GM23338 (cell line): ENCODE results near the gene MEGF6. TPM values are rescaled to one million over a fixed set of nuclear protein-coding genes. Genes with fewer than 3 reads are reported as not detected.

Experiments used
- ATAC-seq: fragments of 200-7000 bp; cut with Tn5 transposase; 3 replicates; pipeline ENCODE4 v1.9.1; 2020
- DNase-seq: peaks from one replicate; pipeline ENCODE4 v3.0.0-alpha.2; 2015; ENCODE audit warnings: low spot score
- H2AFZ ChIP-seq: fragments of 200-600 bp; sonication (generic); 2 replicates; pipeline ENCODE4 v1.8.0; 2016; ENCODE audit warnings: antibody characterized with exemption, mild to moderate bottlenecking, moderate library complexity
- H3F3A ChIP-seq: fragments of 200-600 bp; sonication (generic); replicated peaks from 2 replicates; pipeline ENCODE4 v1.8.0; 2017; ENCODE audit warnings: antibody characterized with exemption, mixed run types, low read depth
- H3K27ac ChIP-seq: fragments of 200-600 bp; sonication (generic); 2 replicates; pipeline ENCODE4 v1.6.1; 2016; ENCODE audit warnings: low read depth
- H3K27me3 ChIP-seq: fragments of 200-600 bp; sonication (generic); 2 replicates; pipeline ENCODE4 v1.8.0; 2016; ENCODE audit warnings: mild to moderate bottlenecking, mixed run types, moderate library complexity; ENCODE audit not compliant: insufficient read depth
- H3K36me3 ChIP-seq: fragments of 200-600 bp; sonication (generic); 2 replicates; pipeline ENCODE4 v1.8.0; 2016; ENCODE audit warnings: mild to moderate bottlenecking; ENCODE audit not compliant: insufficient read depth
- H3K4me1 ChIP-seq: fragments of 200-600 bp; sonication (generic); 2 replicates; pipeline ENCODE4 v1.8.0; 2016; ENCODE audit warnings: mild to moderate bottlenecking, moderate library complexity; ENCODE audit not compliant: insufficient read depth
- H3K4me2 ChIP-seq: fragments of 200-600 bp; sonication (generic); 2 replicates; pipeline ENCODE4 v1.7.1; 2017; ENCODE audit warnings: mixed run types
- H3K4me3 ChIP-seq: fragments of 200-600 bp; sonication (generic); 2 replicates; pipeline ENCODE4 v1.6.1; 2016; ENCODE audit warnings: mixed run types
- H3K79me2 ChIP-seq: fragments of 200-600 bp; sonication (generic); replicated peaks from 2 replicates; pipeline ENCODE4 v1.8.0; 2017; ENCODE audit warnings: mild to moderate bottlenecking; ENCODE audit not compliant: insufficient read depth
- H3K9me2 ChIP-seq: fragments of 200-600 bp; sonication (generic); 2 replicates; pipeline ENCODE4 v1.8.0; 2017; ENCODE audit not compliant: insufficient read depth
- H4K20me1 ChIP-seq: fragments of 200-600 bp; sonication (generic); replicated peaks from 2 replicates; pipeline ENCODE4 v1.8.0; 2017; ENCODE audit warnings: mild to moderate bottlenecking; ENCODE audit not compliant: insufficient read depth
- H3K27ac Mint-ChIP-seq: 2 replicates; pipeline ENCODE4 v1.8.0; 2020; ENCODE audit warnings: inconsistent platforms, mild to moderate bottlenecking, moderate library complexity, mixed read lengths
- H3K27me3 Mint-ChIP-seq: 3 replicates; pipeline ENCODE4 v1.8.0; 2022; ENCODE audit warnings: low read depth, mild to moderate bottlenecking, moderate library complexity, mixed read lengths, inconsistent platforms; ENCODE audit not compliant: insufficient read depth, poor library complexity
- H3K36me3 Mint-ChIP-seq: 3 replicates; pipeline ENCODE4 v1.8.0; 2021; ENCODE audit warnings: low read depth, mild to moderate bottlenecking, inconsistent platforms, moderate library complexity, mixed read lengths
- H3K4me1 Mint-ChIP-seq: 3 replicates; pipeline ENCODE4 v1.8.0; 2020; ENCODE audit warnings: mild to moderate bottlenecking, inconsistent platforms, mixed read lengths
- H3K4me3 Mint-ChIP-seq: 3 replicates; pipeline ENCODE4 v1.8.0; 2021; ENCODE audit warnings: moderate library complexity, mild to moderate bottlenecking, inconsistent platforms, mixed read lengths
- H3K9me3 Mint-ChIP-seq: 3 replicates; pipeline ENCODE4 v1.8.0; 2020; ENCODE audit warnings: moderate library complexity, mild to moderate bottlenecking, inconsistent platforms, mixed read lengths
- CREB1 ChIP-seq: fragments of 250-450 bp; sonication (Bioruptor Pico); IDR thresholded peaks from 2 replicates; pipeline ENCODE4 v1.5.0; 2020; ENCODE audit warnings: low read depth, mild to moderate bottlenecking, moderate library complexity
- CTCF ChIP-seq, 2 experiments: fragments of 200-600 bp in 1 of 2; sonication (generic) in 1 of 2; conservative IDR thresholded peaks; 2 replicates each; pipeline versions ENCODE4 v1.5.1 to v1.6.1; 2016 to 2017; ENCODE audit warnings: antibody characterized with exemption in 2 of 2, low read depth in 2 of 2, mild to moderate bottlenecking in 2 of 2, moderate library complexity in 1 of 2
- ETS1 ChIP-seq: IDR thresholded peaks from 2 replicates; pipeline ENCODE4 v1.6.1; 2016; ENCODE audit warnings: antibody characterized with exemption
- EZH2 ChIP-seq: fragments of 200-600 bp; sonication (generic); IDR thresholded peaks from one replicate; pipeline ENCODE4 v1.8.0; 2017; ENCODE audit warnings: antibody characterized with exemption, mild to moderate bottlenecking, low read depth; ENCODE audit not compliant: unreplicated experiment
- JUNB ChIP-seq: IDR thresholded peaks from one replicate; pipeline ENCODE4 v1.6.1; 2016; ENCODE audit warnings: antibody characterized with exemption; ENCODE audit not compliant: unreplicated experiment
- NANOG ChIP-seq: IDR thresholded peaks from 2 replicates; pipeline ENCODE4 v1.6.1; 2016; ENCODE audit warnings: antibody characterized with exemption, borderline replicate concordance
- REST ChIP-seq: IDR thresholded peaks from one replicate; pipeline ENCODE4 v1.6.1; 2018; ENCODE audit warnings: antibody characterized with exemption; ENCODE audit not compliant: unreplicated experiment
- STAT1 ChIP-seq: IDR thresholded peaks from one replicate; pipeline ENCODE4 v1.6.1; 2016; ENCODE audit warnings: antibody characterized with exemption; ENCODE audit not compliant: unreplicated experiment
- ZNF114 ChIP-seq: fragments of 250-450 bp; sonication (Bioruptor Pico); IDR thresholded peaks from 2 replicates; pipeline ENCODE4 v1.5.0; 2020; ENCODE audit warnings: mild to moderate bottlenecking, moderate library complexity
- ZNF331 ChIP-seq: fragments of 250-450 bp; sonication (Bioruptor Pico); IDR thresholded peaks from 2 replicates; pipeline ENCODE4 v1.5.0; 2020; ENCODE audit warnings: low read depth, mild to moderate bottlenecking, moderate library complexity
- polyA plus RNA-seq: library from polyadenylated mRNA; unstranded; fragments of >200 nt; fragmentation: Nextera tagmentation; extraction: Ambion mirVana; gene quantifications from 2 replicates; pipeline ENCODE4 v1.2.1, GENCODE V29; 2016
- total RNA-seq: library from RNA; depleted of rRNA; stranded (reverse); fragments of >200 nt; shearing (Covaris generic); gene quantifications from 2 replicates; pipeline ENCODE4 v1.2.3, GENCODE V29; 2014

The MEGF6 gene
- total and polyA plus RNA-seq, 2 experiments from 2014 or later = 4.0 to 21.4 TPM

GRCh38 chr1:3544040-3544977 is 67.0 kb downstream of the MEGF6 start:
- Histone ChIP-seq H3K9me2 (no peaks in the 10 kb centered on the region), H2AFZ (no peak overlapping the region), H3K36me3 (no peaks in the 10 kb centered on the region), H4K20me1 (no peaks in the 10 kb centered on the region), H3F3A (no peaks in the 10 kb centered on the region), H3K4me1 (no peaks in the 10 kb centered on the region), H3K27ac (0 out of 2 replicates have a peak overlapping the region, but pooled peaks have one; percentile 14), H3K27me3 (no peaks in the 10 kb centered on the region), H3K79me2 (no peaks in the 10 kb centered on the region), H3K4me3 (no peak overlapping the region), H3K4me2 (no peak overlapping the region)
- ATAC-seq (no peak; the same call in 2 of the 3 replicates), DNase-seq (no peak)
- H3K36me3 Mint-ChIP-seq = no peaks in the 10 kb centered on the region
- H3K27ac Mint-ChIP-seq = no peak overlapping the region
- H3K4me3 Mint-ChIP-seq = no peak overlapping the region
- H3K4me1 Mint-ChIP-seq = peaks cover 16% of the 10 kb centered on the region
- TF ChIP-seq CTCF (conservative IDR thresholded peaks at IDR 0.05; ENCODE audit: low read depth in 2 of 2) (no peak), JUNB (no peak), ZNF114 (CRISPR knock-in tag) (no peak), STAT1 (no peak), REST (no peak), NANOG (no peak), EZH2 (no peak), ETS1 (no peak), ZNF331 (no peak), CREB1 (CRISPR knock-in tag) (no peak)
- no peaks in the 10 kb centered on the region for H3K9me3 Mint-ChIP-seq
- peaks cover 4% of the 10 kb centered on the region for H3K27me3 Mint-ChIP-seq
